ENCODE results near the gene METTL13.

GRCh38 chr1:171816300-171816901 lies 34.9 kb downstream of the METTL13 start:
- TF ChIP-seq CTCF (IDR thresholded peaks at IDR 0.05; ENCODE audit: low read length) (no peak), EZH2phosphoT487 (IDR thresholded peaks at IDR 0.05; ENCODE audit: low read length) (no peak)
